Peyer's patch (tissue), 4 donors: ENCODE data around the gene RNF111.

Source experiments
- CTCF ChIP-seq, 6 experiments: fragments of 450-650 bp in 4 of 6; fragments of 200-600 bp in 2 of 6; sonication (generic) in 1 of 6; IDR thresholded peaks; one replicate each; pipeline ENCODE4 v1.5.1; 2017 to 2019; ENCODE audit warnings: antibody characterized with exemption in 6 of 6, mild to moderate bottlenecking in 3 of 6, moderate library complexity in 1 of 6
- POLR2A ChIP-seq, 2 donors: fragments of 450-650 bp; IDR thresholded peaks; one replicate each; pipeline ENCODE4 v1.5.1; 2017; ENCODE audit warnings: antibody characterized with exemption in 2 of 2, mild to moderate bottlenecking in 2 of 2, moderate library complexity in 2 of 2

GRCh38 chr15:58962662-58963565 lies 24.5 kb upstream of the RNF111 start:
- TF ChIP-seq CTCF (IDR thresholded peaks at IDR 0.05), result no peak
- TF ChIP-seq POLR2A (IDR thresholded peaks at IDR 0.05), result no peak
